ENCODE results near the gene RERE.

DNA sequence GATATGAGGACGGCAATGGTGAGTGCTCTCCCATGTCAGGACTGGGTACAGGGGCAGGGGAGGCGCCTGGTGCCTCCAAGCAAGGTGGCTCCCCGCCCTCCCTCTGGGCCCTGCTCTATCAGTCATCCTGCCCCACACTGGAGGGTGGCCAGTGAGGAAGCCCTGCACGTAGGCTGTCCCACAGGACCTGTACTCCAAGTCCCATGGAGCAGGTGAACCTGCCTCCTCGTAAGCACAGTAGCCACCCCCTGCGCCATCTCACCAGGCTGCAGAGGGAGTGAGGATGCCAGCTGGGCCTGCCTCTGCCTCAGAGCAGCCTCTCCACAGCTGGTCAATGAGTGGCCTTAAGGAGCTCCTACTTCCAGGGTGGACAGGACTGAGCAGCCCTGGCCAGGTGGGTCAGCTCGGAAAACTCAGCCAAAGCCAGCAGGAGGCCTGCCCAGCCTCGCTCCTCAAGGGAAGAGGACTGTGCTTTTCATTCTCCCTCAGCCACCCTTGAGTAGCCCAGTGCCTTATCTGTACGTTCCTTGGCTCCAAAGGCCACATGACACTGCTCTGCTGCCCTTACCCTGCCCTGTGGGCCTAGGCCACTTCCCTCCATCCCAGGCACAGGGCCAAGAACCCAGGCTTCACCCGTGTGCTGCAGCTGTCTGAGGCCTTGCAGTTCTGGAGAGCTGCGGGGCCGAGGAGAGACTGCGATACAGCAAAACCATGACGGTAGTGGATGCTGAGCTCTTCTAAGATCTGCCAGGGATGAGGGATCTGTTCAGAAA lies 459.9 kb downstream of the RERE start:
- TF ChIP-seq, protein P1, sequence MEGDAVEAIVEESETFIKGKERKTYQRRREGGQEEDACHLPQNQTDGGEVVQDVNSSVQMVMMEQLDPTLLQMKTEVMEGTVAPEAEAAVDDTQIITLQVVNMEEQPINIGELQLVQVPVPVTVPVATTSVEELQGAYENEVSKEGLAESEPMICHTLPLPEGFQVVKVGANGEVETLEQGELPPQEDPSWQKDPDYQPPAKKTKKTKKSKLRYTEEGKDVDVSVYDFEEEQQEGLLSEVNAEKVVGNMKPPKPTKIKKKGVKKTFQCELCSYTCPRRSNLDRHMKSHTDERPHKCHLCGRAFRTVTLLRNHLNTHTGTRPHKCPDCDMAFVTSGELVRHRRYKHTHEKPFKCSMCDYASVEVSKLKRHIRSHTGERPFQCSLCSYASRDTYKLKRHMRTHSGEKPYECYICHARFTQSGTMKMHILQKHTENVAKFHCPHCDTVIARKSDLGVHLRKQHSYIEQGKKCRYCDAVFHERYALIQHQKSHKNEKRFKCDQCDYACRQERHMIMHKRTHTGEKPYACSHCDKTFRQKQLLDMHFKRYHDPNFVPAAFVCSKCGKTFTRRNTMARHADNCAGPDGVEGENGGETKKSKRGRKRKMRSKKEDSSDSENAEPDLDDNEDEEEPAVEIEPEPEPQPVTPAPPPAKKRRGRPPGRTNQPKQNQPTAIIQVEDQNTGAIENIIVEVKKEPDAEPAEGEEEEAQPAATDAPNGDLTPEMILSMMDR (IDR thresholded peaks at IDR 0.05; ENCODE audit: extremely low read depth in 1 of 2, insufficient read depth in 1 of 2, low read depth in 1 of 2, low read length in 2 of 2): no peak
- TF ChIP-seq EZH2 (IDR thresholded peaks at IDR 0.05; ENCODE audit: borderline replicate concordance, low read depth, low read length, severe bottlenecking): no peak
- no peak for TF ChIP-seq POLR2AphosphoS5 (IDR thresholded peaks at IDR 0.05; ENCODE audit: insufficient read depth, low read depth, low read length)
- no peak for TF ChIP-seq POLR2A (IDR thresholded peaks at IDR 0.05; ENCODE audit: low read depth, low read length)
- no peak for TF ChIP-seq FOS (IDR thresholded peaks at IDR 0.05; ENCODE audit: borderline replicate concordance, insufficient read depth, low read length)
